Trophoblast cell (in vitro differentiated cells and primary cell): Measurements from ENCODE around the gene TOM1L2.
"Not testable (repeated sequence)": the region's sequence is repeated elsewhere in the genome, so short reads cannot be mapped to it uniquely, and the experiment has no call there.

ENCODE experiments used
- DNase-seq, 2 donors: peaks; one replicate each; pipeline ENCODE4 v3.0.0-alpha.2; 2016
- H2AFZ ChIP-seq: 2 replicates; pipeline ENCODE4 v1.6.1; 2013; ENCODE audit warnings: low read length, moderate library complexity, mild to moderate bottlenecking; ENCODE audit not compliant: insufficient read depth, poor library complexity
- H2AK5ac ChIP-seq: 2 replicates; pipeline ENCODE4 v1.6.1; 2013; ENCODE audit warnings: mild to moderate bottlenecking, low read length
- H2BK120ac ChIP-seq: 2 replicates; pipeline ENCODE4 v1.6.1; 2013; ENCODE audit warnings: low read length, mild to moderate bottlenecking, moderate library complexity; ENCODE audit not compliant: insufficient read depth, poor library complexity
- H2BK12ac ChIP-seq: 2 replicates; pipeline ENCODE4 v1.6.1; 2013; ENCODE audit warnings: mild to moderate bottlenecking, low read length, moderate library complexity
- H2BK5ac ChIP-seq: 2 replicates; pipeline ENCODE4 v1.6.1; 2013; ENCODE audit warnings: low read length, low read depth, moderate library complexity, mild to moderate bottlenecking; ENCODE audit not compliant: poor library complexity
- H3K14ac ChIP-seq: 2 replicates; pipeline ENCODE4 v1.6.1; 2013; ENCODE audit warnings: mild to moderate bottlenecking, low read length
- H3K18ac ChIP-seq: 2 replicates; pipeline ENCODE4 v1.6.1; 2013; ENCODE audit warnings: mild to moderate bottlenecking, low read length
- H3K23ac ChIP-seq: 2 replicates; pipeline ENCODE4 v1.6.1; 2013; ENCODE audit warnings: low read length
- H3K27ac ChIP-seq: 2 replicates; pipeline ENCODE4 v1.5.1; 2013; ENCODE audit warnings: low read depth, mild to moderate bottlenecking, inconsistent platforms, low read length, moderate library complexity
- H3K27me3 ChIP-seq: 2 replicates; pipeline ENCODE4 v1.6.1; 2013; ENCODE audit warnings: inconsistent platforms, mild to moderate bottlenecking, low read length, moderate library complexity; ENCODE audit not compliant: insufficient read depth
- H3K36me3 ChIP-seq, 2 experiments: 1 replicate in 1 of 2; 2 replicates in 1 of 2; pipeline ENCODE4 v1.6.1; 2013; ENCODE audit warnings: low read length in 2 of 2, mild to moderate bottlenecking in 2 of 2, moderate library complexity in 1 of 2; ENCODE audit not compliant: insufficient read depth in 2 of 2, control insufficient read depth in 1 of 2
- H3K4ac ChIP-seq: 2 replicates; pipeline ENCODE4 v1.6.1; 2013; ENCODE audit warnings: low read depth, mild to moderate bottlenecking, low read length, moderate library complexity
- H3K4me1 ChIP-seq, 2 experiments: 1 replicate in 1 of 2; 2 replicates in 1 of 2; pipeline ENCODE4 v1.6.1; 2013; ENCODE audit warnings: low read length in 2 of 2, mild to moderate bottlenecking in 2 of 2, moderate library complexity in 1 of 2; ENCODE audit not compliant: insufficient read depth in 2 of 2, control insufficient read depth in 1 of 2
- H3K4me2 ChIP-seq: 2 replicates; pipeline ENCODE4 v1.6.1; 2013; ENCODE audit warnings: inconsistent platforms, mild to moderate bottlenecking, low read length, moderate library complexity
- H3K4me3 ChIP-seq: 2 replicates; pipeline ENCODE4 v1.5.1; 2013; ENCODE audit warnings: mild to moderate bottlenecking, low read depth, low read length, inconsistent platforms
- H3K79me1 ChIP-seq: one replicate; pipeline ENCODE4 v1.6.1; 2013; ENCODE audit warnings: low read length
- H3K79me2 ChIP-seq: 2 replicates; pipeline ENCODE4 v1.6.1; 2013; ENCODE audit warnings: low read length, mild to moderate bottlenecking; ENCODE audit not compliant: control insufficient read depth, insufficient read depth, poor library complexity
- H3K9ac ChIP-seq: 2 replicates; pipeline ENCODE4 v1.6.1; 2013; ENCODE audit warnings: mild to moderate bottlenecking, low read length
- H3K9me3 ChIP-seq: 2 replicates; pipeline ENCODE4 v1.6.1; 2013; ENCODE audit warnings: low read depth, mild to moderate bottlenecking, control low read depth, inconsistent platforms, low read length; ENCODE audit not compliant: insufficient read depth
- H4K12ac ChIP-seq: 2 replicates; pipeline ENCODE4 v1.6.1; 2013; ENCODE audit warnings: low read depth, mild to moderate bottlenecking, low read length, moderate library complexity
- H4K8ac ChIP-seq: 2 replicates; pipeline ENCODE4 v1.6.1; 2013; ENCODE audit warnings: low read depth, mild to moderate bottlenecking, low read length, moderate library complexity
- H4K91ac ChIP-seq: one replicate; pipeline ENCODE4 v1.6.1; 2013; ENCODE audit warnings: low read depth, mild to moderate bottlenecking, low read length, moderate library complexity
- WGBS: extraction: QIAGEN DNeasy Blood & Tissue Kit; methylation state at CpG from one replicate; pipeline ENCODE4 v1.1.7; 2013; ENCODE audit warnings: missing lambda C conversion rate; ENCODE audit not compliant: insufficient read length, insufficient coverage; ENCODE audit errors: extremely low coverage; 5-methylcytosine and 5-hydroxymethylcytosine counted together

Gene TOM1L2

GRCh38 chr17:17913695-17914332 lies 58.4 kb downstream of the TOM1L2 start:
- Histone ChIP-seq H4K12ac (peak overlapping the region; percentile 40), H3K9ac (no peak overlapping the region)

GRCh38 chr17:17912336-17912735 lies 59.9 kb downstream of the TOM1L2 start:
- H3K14ac ChIP-seq, H2BK120ac ChIP-seq, H3K9me3 ChIP-seq, H3K4ac ChIP-seq, H2BK5ac ChIP-seq, H3K18ac ChIP-seq, H3K4me2 ChIP-seq, H3K36me3 ChIP-seq, H4K12ac ChIP-seq, H3K9ac ChIP-seq, H2AK5ac ChIP-seq, H4K8ac ChIP-seq, H2AFZ ChIP-seq, DNase-seq, H3K79me2 ChIP-seq, H3K4me3 ChIP-seq, H2BK12ac ChIP-seq, H3K23ac ChIP-seq, H3K27ac ChIP-seq, H4K91ac ChIP-seq, H3K27me3 ChIP-seq: not testable (repeated sequence)
- H3K79me1 ChIP-seq: peaks cover 13% of the 10 kb centered on the region
- WGBS: no CpG with 5 or more reads among the region's 27 CpGs
- peaks cover 15 to 19% of the 10 kb centered on the region in 2 experiments for H3K4me1 ChIP-seq

More at GRCh38 chr17:17913695-17914332, 58.4 kb downstream of the TOM1L2 start:
- H3K18ac ChIP-seq: peak overlapping the region; percentile 88
- H3K79me1 ChIP-seq: peaks cover 15% of the 10 kb centered on the region
- no peaks in the 10 kb centered on the region for H3K27me3 ChIP-seq
- peak overlapping the region; percentile 92 for H3K27ac ChIP-seq
- no peaks in the 10 kb centered on the region for H3K36me3 ChIP-seq
- H2AK5ac ChIP-seq: peak overlapping the region; percentile 89
- H3K23ac ChIP-seq: no peak overlapping the region
- H4K8ac ChIP-seq: peak overlapping the region; percentile 57
- peak overlapping the region; percentile 33 for H3K4me2 ChIP-seq
- peak; percentile 75 to 78 for DNase-seq
- H4K91ac ChIP-seq: peak overlapping the region; percentile 75
- H2AFZ ChIP-seq: peak overlapping the region; percentile 53
- peak overlapping the region; percentile 88 for H2BK5ac ChIP-seq
- peak overlapping the region; percentile 89 for H2BK120ac ChIP-seq
- no CpG with 5 or more reads among the region's 4 CpGs for WGBS
- peaks cover 2% of the 10 kb centered on the region for H3K79me2 ChIP-seq
- H3K4ac ChIP-seq: peak overlapping the region; percentile 57
- peak overlapping the region; percentile 98 for H2BK12ac ChIP-seq
- peaks cover 17 to 20% of the 10 kb centered on the region in 2 experiments for H3K4me1 ChIP-seq
- no peaks in the 10 kb centered on the region for H3K9me3 ChIP-seq
- peak overlapping the region; percentile 68 for H3K14ac ChIP-seq
- H3K4me3 ChIP-seq: no peak overlapping the region

- Histone ChIP-seq H4K91ac (no peak overlapping the region), H2BK120ac (peak overlapping the region; percentile 14), H3K79me1 (peaks cover 21% of the 10 kb centered on the region), H3K4me1 (peaks cover 23 to 27% of the 10 kb centered on the region in 2 experiments), H4K12ac (no peak overlapping the region), H2AK5ac (peak overlapping the region; percentile 4), H3K9me3 (no peaks in the 10 kb centered on the region), H2AFZ (no peak overlapping the region), H3K9ac (peak overlapping the region; percentile 5), H3K4me2 (no peak overlapping the region), H4K8ac (peak overlapping the region; percentile 22), H3K4me3 (no peak overlapping the region), H3K14ac (no peak overlapping the region), H3K36me3 (peaks cover 3 to 6% of the 10 kb centered on the region in 2 experiments), H3K4ac (no peak overlapping the region), H3K27me3 (no peaks in the 10 kb centered on the region), H3K27ac (peak overlapping the region; percentile 15), H2BK5ac (no peak overlapping the region), H2BK12ac (no peak overlapping the region), H3K18ac (no peak overlapping the region), H3K79me2 (peaks cover 2% of the 10 kb centered on the region), H3K23ac (no peak overlapping the region)
- DNase-seq: no peak
- no CpG with 5 or more reads among the region's 10 CpGs for WGBS
Observed at GRCh38 chr17:17911001-17911613, 61.1 kb downstream of the TOM1L2 start.

- H3K4me2 ChIP-seq: no peak overlapping the region
- H3K4me3 ChIP-seq: no peak overlapping the region
- peaks cover 6 to 11% of the 10 kb centered on the region in 2 experiments for H3K36me3 ChIP-seq
- no peak for DNase-seq
- no CpG with 5 or more reads among the region's 4 CpGs for WGBS
- no peak overlapping the region for H3K4ac ChIP-seq
- H3K18ac ChIP-seq: peak overlapping the region; percentile 80
- H4K8ac ChIP-seq: no peak overlapping the region
- H3K79me2 ChIP-seq: peaks cover 2% of the 10 kb centered on the region
- peak overlapping the region; percentile 90 for H2BK120ac ChIP-seq
- no peak overlapping the region for H3K27ac ChIP-seq
- H3K4me1 ChIP-seq: peaks cover 23 to 27% of the 10 kb centered on the region in 2 experiments
- peak overlapping the region; percentile 48 for H3K14ac ChIP-seq
- no peak overlapping the region for H2AFZ ChIP-seq
- H3K23ac ChIP-seq: no peak overlapping the region
- H4K91ac ChIP-seq: peak overlapping the region; percentile 51
- peak overlapping the region; percentile 76 for H2AK5ac ChIP-seq
- peak overlapping the region; percentile 76 for H2BK12ac ChIP-seq
- peak overlapping the region; percentile 69 for H2BK5ac ChIP-seq
- H3K9me3 ChIP-seq: no peaks in the 10 kb centered on the region
- peaks cover 21% of the 10 kb centered on the region for H3K79me1 ChIP-seq
- no peak overlapping the region for H3K9ac ChIP-seq
- no peak overlapping the region for H4K12ac ChIP-seq
- H3K27me3 ChIP-seq: no peaks in the 10 kb centered on the region
Observed at GRCh38 chr17:17910060-17910459, 62.1 kb downstream of the TOM1L2 start.
